K562 (cell line): ENCODE results near the gene SMIM35. TPM values are rescaled to one million over a fixed set of nuclear protein-coding genes. Genes with fewer than 3 reads are reported as not detected.
A peak's percentile ranks its signal among the peaks of the same experiment; 100 is the strongest.

Experiments used
- ATAC-seq: fragments of 200-7000 bp; cut with Tn5 transposase; 3 replicates; pipeline ENCODE4 v1.9.1; 2020; ENCODE audit warnings: moderate library complexity
- BruUV-seq: library from RNA; stranded (reverse); fragments of 400-500 nt; replicated peaks from 2 replicates; lab custom pipeline; 2021; lab: Mats Ljungman, UMichigan
- CTCF ChIA-PET: fragments of 300-600 bp; formaldehyde crosslinking; extraction: SDS; loops from one replicate; lab custom pipeline; 2021; ENCODE audit warnings: low intra/inter-chr PET ratio; lab: Yijun Ruan, JAX
- POLR2A ChIA-PET: fragments of 300-600, 350-650 bp; sonication (Branson Sonifier 250); formaldehyde crosslinking; extraction: SDS; loops from one replicate; lab custom pipeline; 2021; ENCODE audit warnings: antibody characterized with exemption, inconsistent platforms; lab: Yijun Ruan, JAX
- DNase-seq, 4 experiments: peaks; one replicate each; pipeline versions ENCODE4 v3.0.0 to v3.0.0-alpha.2; 2011 to 2018; ENCODE audit warnings: low spot score in 3 of 4, mixed read lengths in 3 of 4; ENCODE audit errors: extremely low read depth in 1 of 4
- FAIRE-seq: peaks from 2 replicates; lab custom pipeline; 2011; peaks lifted over from hg19 to GRCh38; lab: Jason Lieb, UNC
- H2AFZ ChIP-seq: 2 replicates; pipeline ENCODE4 v1.6.0; 2011; ENCODE audit warnings: low read depth, low read length, control low read depth, inconsistent platforms
- H3K27ac ChIP-seq: fragments of 200-600 bp; 3 replicates; pipeline ENCODE4 v1.8.0; 2011; ENCODE audit warnings: low read depth, mild to moderate bottlenecking, control low read depth, inconsistent platforms, low read length, moderate library complexity, mixed read lengths; ENCODE audit errors: extremely low read depth
- H3K27me3 ChIP-seq, 2 experiments: fragments of 300-600 bp in 1 of 2; 2 replicates in 1 of 2; 3 replicates in 1 of 2; pipeline versions ENCODE4 v1.6.0 to v1.8.0; 2011; ENCODE audit warnings: inconsistent platforms in 2 of 2, low read length in 2 of 2, mild to moderate bottlenecking in 1 of 2, mixed read lengths in 1 of 2, moderate library complexity in 1 of 2; ENCODE audit not compliant: control insufficient read depth in 2 of 2, insufficient read depth in 2 of 2
- H3K36me3 ChIP-seq: fragments of 300-600 bp; 3 replicates; pipeline ENCODE4 v1.8.0; 2011; ENCODE audit warnings: mild to moderate bottlenecking, low read length, inconsistent platforms; ENCODE audit not compliant: control insufficient read depth, insufficient read depth
- H3K4me1 ChIP-seq, 2 experiments: fragments of 200-600 bp in 1 of 2; replicated peaks in 1 of 2; 2 replicates in 1 of 2; 3 replicates in 1 of 2; pipeline versions ENCODE4 v1.5.1 to v1.8.0; 2011; ENCODE audit warnings: inconsistent platforms in 2 of 2, low read length in 2 of 2, mild to moderate bottlenecking in 1 of 2, mixed read lengths in 1 of 2, moderate library complexity in 1 of 2; ENCODE audit not compliant: control insufficient read depth in 2 of 2, insufficient read depth in 2 of 2
- H3K4me2 ChIP-seq: 2 replicates; pipeline ENCODE4 v1.6.1; 2011; ENCODE audit warnings: low read length, control low read depth, inconsistent platforms, mixed read lengths; ENCODE audit not compliant: insufficient read depth
- H3K4me3 ChIP-seq: fragments of 200-600 bp; sonication (generic), shearing (Covaris generic); 2 replicates; pipeline ENCODE4 v1.5.1; 2016; ENCODE audit warnings: control low read depth, inconsistent platforms
- H3K79me2 ChIP-seq: fragments of 200-600 bp; 3 replicates; pipeline ENCODE4 v1.8.0; 2011; ENCODE audit warnings: low read length, inconsistent platforms; ENCODE audit not compliant: control insufficient read depth, insufficient read depth
- H3K9ac ChIP-seq, 2 experiments: 2 replicates each; pipeline versions ENCODE4 v1.6.0 to v1.6.1; 2011; ENCODE audit warnings: low read depth in 2 of 2, low read length in 2 of 2, control low read depth in 1 of 2, inconsistent platforms in 1 of 2, mild to moderate bottlenecking in 1 of 2, mixed read lengths in 1 of 2; ENCODE audit not compliant: insufficient read depth in 1 of 2
- H3K9me1 ChIP-seq: one replicate; pipeline ENCODE4 v1.6.0; 2011; ENCODE audit warnings: inconsistent platforms, mild to moderate bottlenecking, low read length, moderate library complexity; ENCODE audit not compliant: control insufficient read depth, insufficient read depth
- H3K9me3 ChIP-seq: replicated peaks from 2 replicates; pipeline ENCODE4 v1.5.1; 2011; ENCODE audit warnings: low read depth, low read length, inconsistent platforms; ENCODE audit not compliant: control insufficient read depth, insufficient read depth
- H4K20me1 ChIP-seq: replicated peaks from 2 replicates; pipeline ENCODE4 v1.6.1; 2011; ENCODE audit warnings: low read length, inconsistent platforms, mixed read lengths; ENCODE audit not compliant: control insufficient read depth, insufficient read depth
- SPI1 ChIP-seq: IDR thresholded peaks from 2 replicates; pipeline ENCODE4 v1.6.1; 2011; ENCODE audit warnings: low read depth, low read length, control low read depth, borderline replicate concordance
- WGBS: fragments of 100-300 bp; shearing (Covaris generic); methylation state at CpG from one replicate; pipeline ENCODE4 v1.1.6; 2016; ENCODE audit warnings: low coverage, mixed read lengths; ENCODE audit not compliant: insufficient coverage; ENCODE audit errors: missing lambda C conversion rate; 5-methylcytosine and 5-hydroxymethylcytosine counted together
- in situ Hi-C: fragments of 300-500 bp; cut with MboI; formaldehyde crosslinking; loops from 4 replicates; pipeline ENCODE4 v1.15.0; 2018; ENCODE audit warnings: inconsistent platforms, mixed read lengths
- intact Hi-C: fragments of 100-400 bp; cut with micrococcal nuclease; formaldehyde crosslinking; loops from 2 replicates; pipeline ENCODE4 v1.14.2; 2022
- polyA plus RNA-seq, 8 experiments: library from polyadenylated mRNA; depleted of rRNA in 4 of 8; stranded (reverse) in 5 of 8; unstranded in 3 of 8; fragments of >200 nt; fragmentation: Nextera tagmentation in 2 of 8; fragmentation: Illumina TruSeq in 1 of 8; extraction: Ambion mirVana in 2 of 8; extraction: Trizol in 1 of 8; gene quantifications; 2 replicates each; pipeline versions ENCODE4 v1.2.1 to v1.2.3, GENCODE V29; 2011 to 2014; ENCODE audit warnings: inconsistent platforms in 1 of 8, missing spikeins in 1 of 8
- total RNA-seq, 7 experiments: library from RNA; depleted of rRNA in 6 of 7; stranded (reverse); fragments of >200 nt in 6 of 7; fragmentation: Illumina TruSeq in 2 of 7; extraction: Trizol in 2 of 7; gene quantifications; 2 replicates each; pipeline versions ENCODE4 v1.2.1 to v1.2.3, GENCODE V29; 2011 to 2021; ENCODE audit warnings: low replicate concordance in 1 of 7
- TF ChIP-seq, protein P1 (sequence below): sonication (generic); IDR thresholded peaks from 2 replicates; pipeline ENCODE4 v1.6.1; 2016

SMIM35 gene
- total and polyA plus RNA-seq, 9 of the 15 experiments (the other 6 are each of a cell fraction or from before 2014, with no cell fraction given) = 0.03 TPM; not detected in 7

DNA sequence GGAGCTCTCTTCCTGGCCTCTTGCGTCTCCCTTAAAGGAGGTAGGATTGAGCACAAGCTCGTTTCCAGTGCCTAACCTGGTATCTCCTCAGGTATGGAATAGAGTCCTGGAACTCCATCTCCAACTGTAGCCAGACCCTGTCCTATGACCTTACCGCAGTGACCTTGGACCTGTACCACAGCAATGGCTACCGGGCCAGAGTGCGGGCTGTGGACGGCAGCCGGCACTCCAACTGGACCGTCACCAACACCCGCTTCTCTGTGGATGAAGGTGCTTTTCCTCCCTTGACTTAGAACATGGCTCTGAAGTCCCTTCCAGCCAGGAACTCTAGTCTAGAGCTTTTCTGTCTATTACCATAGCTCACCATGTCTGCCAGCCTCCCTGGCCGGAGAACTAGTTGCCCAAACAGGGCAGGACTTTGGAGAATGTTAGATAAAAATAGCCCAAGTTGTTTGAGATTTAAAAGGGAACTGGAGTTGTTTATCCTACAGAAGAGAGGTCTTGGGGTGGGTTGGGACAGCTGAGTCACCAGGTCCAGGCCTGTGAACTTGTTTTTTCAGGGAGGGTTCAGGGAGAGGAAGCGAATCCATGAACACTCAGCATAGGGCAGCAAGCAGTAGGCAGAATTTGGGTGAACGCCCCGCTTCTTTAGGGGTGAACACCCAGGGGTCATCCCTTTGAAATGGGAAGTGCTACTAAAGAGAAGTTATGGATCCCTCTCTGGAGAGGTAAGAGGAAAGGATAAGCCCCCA lies 97.2 kb downstream of the SMIM35 start:
- Histone ChIP-seq H2AFZ (no peak overlapping the region), H3K27ac (no peak overlapping the region), H4K20me1 (no peaks in the 10 kb centered on the region), H3K4me1 (peaks cover 15 to 17% of the 10 kb centered on the region in 2 experiments; a peak in 4 of 5 replicates), H3K9ac (peak overlapping the region in 1 of 2 experiments; percentile 22; a peak in 1 of 4 replicates), H3K79me2 (peaks cover 3% of the 10 kb centered on the region; the same call in 1 of the 3 replicates), H3K9me3 (no peaks in the 10 kb centered on the region), H3K9me1 (no peaks in the 10 kb centered on the region), H3K4me3 (no peak overlapping the region), H3K4me2 (no peak overlapping the region), H3K36me3 (peaks cover 5% of the 10 kb centered on the region; the same call in 2 of the 3 replicates), H3K27me3 (no peaks in the 10 kb centered on the region; a peak in 1 of 5 replicates)
- DNase-seq = no peak
- in situ Hi-C loops = no loop called here
- no peak for FAIRE-seq
- ChIA-PET POLR2A (interaction anchor here (0.9 to 1.2 kb wide), 4 partner anchors 9 to 17 kb away, joined by 3 to 6 read pairs (median 5); no protein-coding TSS in a partner anchor), CTCF (no interaction called here)
- ATAC-seq = no peak
- TF ChIP-seq, protein P1, sequence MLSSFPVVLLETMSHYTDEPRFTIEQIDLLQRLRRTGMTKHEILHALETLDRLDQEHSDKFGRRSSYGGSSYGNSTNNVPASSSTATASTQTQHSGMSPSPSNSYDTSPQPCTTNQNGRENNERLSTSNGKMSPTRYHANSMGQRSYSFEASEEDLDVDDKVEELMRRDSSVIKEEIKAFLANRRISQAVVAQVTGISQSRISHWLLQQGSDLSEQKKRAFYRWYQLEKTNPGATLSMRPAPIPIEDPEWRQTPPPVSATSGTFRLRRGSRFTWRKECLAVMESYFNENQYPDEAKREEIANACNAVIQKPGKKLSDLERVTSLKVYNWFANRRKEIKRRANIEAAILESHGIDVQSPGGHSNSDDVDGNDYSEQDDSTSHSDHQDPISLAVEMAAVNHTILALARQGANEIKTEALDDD = no peak
- 0 out of 2 replicates have a peak, but pooled peaks have one; percentile 9 for TF ChIP-seq SPI1
- intact Hi-C loops = loop anchor here (5.0 kb wide), 2 partner anchors 37 to 63 kb away; no protein-coding TSS in a partner anchor
- BruUV-seq = no TSS peak
- 88% methylated on average over 13 of the region's 13 CpGs for WGBS
